ENCODE results near the gene ZNF141.
A peak's percentile ranks its signal among the peaks of the same experiment; 100 is the strongest.

Gene ZNF141

GRCh38 chr4:309807-310206 lies 27.8 kb upstream of the ZNF141 start:
- TF ChIP-seq CTCF (IDR thresholded peaks at IDR 0.05; ENCODE audit: low read depth, low read length, missing control alignments) = no peak
- no peak for DNase-seq (ENCODE audit: low read depth)
- in situ Hi-C loops (cut with HindIII; ENCODE audit: low sequenced_read_pairs) = no loop called here
- H3K4me3 ChIP-seq (ENCODE audit: low read depth, low read length) = no peak overlapping the region

- H3K4me3 ChIP-seq (ENCODE audit: low read depth, low read length) = no peak overlapping the region
- no peak for DNase-seq (ENCODE audit: low read depth)
- no peak for TF ChIP-seq CTCF (IDR thresholded peaks at IDR 0.05; ENCODE audit: low read depth, low read length, missing control alignments)
- in situ Hi-C loops (cut with HindIII; ENCODE audit: low sequenced_read_pairs) = no loop called here
These were observed 23.2 kb upstream of the ZNF141 start for GRCh38 chr4:314296-314903.

- no peak overlapping the region for H3K4me3 ChIP-seq (ENCODE audit: low read depth, low read length)
- TF ChIP-seq CTCF (IDR thresholded peaks at IDR 0.05; ENCODE audit: low read depth, low read length, missing control alignments) = no peak
- in situ Hi-C loops (cut with HindIII; ENCODE audit: low sequenced_read_pairs) = no loop called here
- DNase-seq (ENCODE audit: low read depth) = no peak
These were observed 8.9 kb upstream of the ZNF141 start for GRCh38 chr4:328729-329128.

GRCh38 chr4:335515-335914 lies 2.1 kb upstream of the ZNF141 start:
- in situ Hi-C loops (cut with HindIII; ENCODE audit: low sequenced_read_pairs) = no loop called here
- no peak for DNase-seq (ENCODE audit: low read depth)
- no peak for TF ChIP-seq CTCF (IDR thresholded peaks at IDR 0.05; ENCODE audit: low read depth, low read length, missing control alignments)
- H3K4me3 ChIP-seq (ENCODE audit: low read depth, low read length) = no peak overlapping the region

GRCh38 chr4:336099-336892 lies 1.3 kb upstream of the ZNF141 start:
- no peak for TF ChIP-seq CTCF (IDR thresholded peaks at IDR 0.05; ENCODE audit: low read depth, low read length, missing control alignments)
- DNase-seq (ENCODE audit: low read depth) = no peak
- H3K4me3 ChIP-seq (ENCODE audit: low read depth, low read length) = peak overlapping the region; percentile 87
- in situ Hi-C loops (cut with HindIII; ENCODE audit: low sequenced_read_pairs) = no loop called here

- no peak for TF ChIP-seq CTCF (IDR thresholded peaks at IDR 0.05; ENCODE audit: low read depth, low read length, missing control alignments)
- in situ Hi-C loops (cut with HindIII; ENCODE audit: low sequenced_read_pairs) = no loop called here
- H3K4me3 ChIP-seq (ENCODE audit: low read depth, low read length) = peak overlapping the region; percentile 87
- no peak for DNase-seq (ENCODE audit: low read depth)
These were observed 796 bp upstream of the ZNF141 start for GRCh38 chr4:336893-337142.

Measured in astrocyte of the cerebellum (primary cell).